ENCODE results near the gene FRK.

GRCh38 chr6:115969930-115970273, 90.8 kb downstream of the FRK start:
- TF ChIP-seq CTCF (conservative IDR thresholded peaks at IDR 0.05): no peak
- no peak for TF ChIP-seq EZH2 (IDR thresholded peaks at IDR 0.05; ENCODE audit: low read depth)
